Non-pigmented ciliary epithelial cell (primary cell): ENCODE results near the gene APRT.
A peak's percentile ranks its signal among the peaks of the same experiment; 100 is the strongest.

Experiments used
- DNase-seq: peaks from one replicate; pipeline ENCODE4 v3.0.0-alpha.2; 2010; ENCODE audit warnings: low read depth

The APRT gene, protein sequence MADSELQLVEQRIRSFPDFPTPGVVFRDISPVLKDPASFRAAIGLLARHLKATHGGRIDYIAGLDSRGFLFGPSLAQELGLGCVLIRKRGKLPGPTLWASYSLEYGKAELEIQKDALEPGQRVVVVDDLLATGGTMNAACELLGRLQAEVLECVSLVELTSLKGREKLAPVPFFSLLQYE

DNA sequence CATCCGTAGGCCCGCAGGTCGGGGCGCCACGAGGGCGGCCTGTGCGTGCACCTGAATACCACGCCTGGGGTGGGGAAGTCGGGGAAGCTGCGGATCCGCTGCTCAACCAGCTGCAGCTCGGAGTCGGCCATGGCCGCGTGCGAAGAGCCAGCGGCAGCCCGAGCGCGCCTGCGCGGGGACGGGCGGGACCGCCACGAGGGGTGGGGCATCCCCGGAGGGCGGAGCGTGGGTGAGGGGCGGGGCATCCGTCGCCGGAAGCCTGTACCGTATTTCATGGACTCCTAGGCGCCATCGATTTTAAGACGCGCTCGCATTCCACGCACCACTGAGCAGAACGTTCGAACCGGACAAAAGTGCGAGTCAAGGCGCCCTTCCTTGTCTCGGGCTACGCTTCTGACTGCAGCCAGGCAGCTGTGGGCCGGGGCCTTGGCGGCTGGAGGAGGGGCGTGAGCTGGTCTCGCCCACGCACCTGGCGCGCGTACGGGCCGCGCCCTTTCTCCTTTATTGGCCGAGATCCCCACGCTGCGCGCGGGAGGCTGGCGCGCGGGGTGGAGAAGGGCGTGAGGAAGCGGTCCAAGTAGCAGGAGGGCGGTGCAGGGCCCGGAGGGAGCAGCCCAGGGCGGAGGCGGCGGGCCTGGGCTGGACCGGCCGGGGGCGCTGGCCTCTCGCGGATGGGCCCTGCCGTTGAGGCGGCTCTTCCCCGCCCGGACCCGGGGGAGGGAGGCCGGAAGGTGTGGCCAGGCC is at the start of gene APRT:
TSS of gene APRT (minus strand) at position 160 of the 744 bp plus-strand sequence. CDS start at position 131, 29 bp downstream.
- DNase-seq: peak; percentile 71

DNA sequence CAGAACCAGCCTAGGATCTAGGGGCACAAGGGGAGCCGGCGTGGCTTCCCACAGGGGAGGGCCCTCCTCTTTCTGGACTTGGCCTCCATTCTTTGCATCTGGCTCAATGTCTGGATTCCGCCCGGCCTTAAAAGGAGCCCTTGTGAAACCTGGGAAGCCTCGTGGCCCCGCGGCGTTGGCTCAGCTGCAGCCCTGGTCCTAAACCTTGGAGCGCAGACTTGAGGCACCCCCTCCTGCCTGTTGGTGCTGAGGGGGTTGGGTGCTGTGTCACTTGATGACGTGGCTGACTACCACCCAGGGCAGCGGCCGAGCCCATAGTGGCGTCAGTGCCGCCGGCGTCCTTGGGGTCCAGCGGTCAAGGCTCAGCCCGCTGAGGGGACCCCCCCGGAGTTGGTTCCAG is 49.6 kb upstream of the APRT start:
- no peak for DNase-seq

DNA sequence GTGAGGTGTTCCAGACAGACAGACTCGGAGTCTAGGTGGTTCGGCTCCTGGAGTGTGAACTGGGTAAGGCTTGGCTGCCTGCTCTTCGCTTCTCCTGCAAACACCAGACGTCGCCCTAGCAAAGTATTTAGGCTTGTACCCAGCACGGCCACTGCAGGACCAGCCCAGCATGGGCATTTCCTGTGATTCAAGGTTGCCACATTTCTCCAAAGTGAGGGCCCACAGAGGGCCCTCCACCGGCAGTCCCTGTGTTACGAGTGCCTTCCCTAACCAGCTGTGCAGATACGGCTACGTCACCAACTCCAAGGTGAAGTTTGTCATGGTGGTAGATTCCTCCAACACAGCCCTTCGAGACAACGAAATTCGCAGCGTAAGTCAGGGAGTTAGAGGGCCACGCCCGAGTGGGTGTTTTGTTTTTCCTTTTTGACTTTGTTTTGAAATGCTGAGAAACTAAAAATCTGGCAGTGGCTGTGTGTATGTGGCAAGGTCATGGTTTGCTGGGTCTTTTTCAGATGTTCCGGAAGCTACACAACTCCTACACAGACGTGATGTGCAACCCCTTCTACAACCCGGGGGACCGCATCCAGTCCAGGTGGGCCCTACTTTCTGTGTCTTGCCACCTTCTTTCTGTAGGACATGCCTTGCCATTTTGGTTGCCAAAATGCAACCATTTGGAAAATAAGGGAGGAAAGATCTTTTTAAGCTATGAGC is 47.8 kb upstream of the APRT start:
- no peak for DNase-seq

DNA sequence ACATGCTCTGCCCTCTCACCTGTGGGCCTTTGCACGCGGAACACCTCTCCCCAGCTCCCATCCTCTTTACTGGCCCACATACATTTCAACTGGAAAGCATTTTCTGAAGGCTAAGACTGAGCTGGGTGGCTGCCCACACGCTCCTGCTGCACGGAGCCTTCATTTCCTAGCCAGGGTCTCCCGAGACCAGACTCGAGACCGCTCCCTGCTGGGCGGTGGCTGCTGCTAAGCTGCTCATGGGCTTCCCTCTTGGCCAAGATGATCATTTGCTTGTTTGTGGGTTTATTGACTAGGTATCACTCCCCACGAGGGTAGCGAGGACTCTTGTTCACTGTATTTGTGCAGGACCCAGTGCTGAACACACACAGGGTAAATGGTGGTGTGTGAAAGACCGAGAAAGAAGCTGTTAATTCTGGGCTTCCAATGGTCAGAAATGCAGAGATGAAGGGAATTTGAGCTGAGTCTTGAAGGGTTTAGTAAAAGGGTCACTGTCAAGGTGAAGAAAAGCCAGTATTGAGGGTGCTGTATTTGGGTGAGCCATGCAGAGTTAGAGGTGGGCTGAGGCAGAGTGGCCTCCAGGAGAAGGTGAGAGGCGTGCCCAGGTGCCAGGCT is 46.1 kb upstream of the APRT start:
- DNase-seq: peak; percentile 34

DNA sequence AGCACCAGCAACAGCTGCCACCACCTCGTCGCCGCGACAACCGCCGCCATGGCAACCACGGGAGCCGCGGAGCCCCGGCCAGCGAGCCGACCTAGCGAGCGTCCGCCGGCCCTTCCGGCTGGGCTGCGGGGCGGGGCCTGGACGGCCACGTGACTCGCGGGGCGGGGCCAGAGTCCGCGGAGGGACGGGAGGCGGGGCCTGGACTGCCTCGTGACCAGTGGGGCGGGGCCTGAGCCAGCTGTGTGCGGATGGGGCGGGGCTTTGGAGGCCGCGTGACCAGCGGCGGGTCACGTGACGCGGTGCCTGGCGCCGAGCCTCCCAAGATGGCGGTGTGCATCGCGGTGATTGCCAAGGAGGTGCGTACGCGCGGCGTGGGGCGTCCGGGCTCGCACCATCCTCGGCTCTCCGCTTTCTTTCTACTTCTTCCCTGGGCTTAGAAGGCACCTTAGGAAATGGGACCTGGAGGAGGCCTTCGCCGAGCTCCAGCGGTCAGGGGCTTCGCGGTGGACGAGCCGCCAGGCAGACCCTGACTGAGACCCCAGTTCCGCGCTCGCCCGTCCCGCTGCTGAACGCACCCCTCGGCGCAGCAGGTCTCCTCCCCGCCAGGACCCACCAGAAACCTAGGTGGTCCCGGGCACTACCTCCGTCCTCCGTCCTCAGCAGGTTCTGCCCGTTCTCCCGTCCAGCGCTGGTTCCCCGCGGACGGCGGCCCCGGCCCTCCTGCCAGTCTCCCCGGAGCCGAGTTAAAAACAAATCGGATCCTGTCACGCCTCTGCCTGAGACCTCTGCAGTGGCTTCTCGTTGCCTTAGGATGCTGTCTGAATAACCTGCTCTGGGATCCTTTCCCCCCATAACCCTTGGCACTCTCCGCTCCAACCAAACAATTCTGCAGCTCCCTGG is 45.4 kb upstream of the APRT start, which contains the start of the genes GALNS and TRAPPC2L:
TSS of gene GALNS (minus strand) at position 120 of the 900 bp plus-strand sequence. CDS start at position 50, 70 bp downstream.
TSS of gene TRAPPC2L (plus strand) at position 300 of the 900 bp plus-strand sequence. CDS start at position 324, 24 bp downstream.
- DNase-seq: peak; percentile 66

DNA sequence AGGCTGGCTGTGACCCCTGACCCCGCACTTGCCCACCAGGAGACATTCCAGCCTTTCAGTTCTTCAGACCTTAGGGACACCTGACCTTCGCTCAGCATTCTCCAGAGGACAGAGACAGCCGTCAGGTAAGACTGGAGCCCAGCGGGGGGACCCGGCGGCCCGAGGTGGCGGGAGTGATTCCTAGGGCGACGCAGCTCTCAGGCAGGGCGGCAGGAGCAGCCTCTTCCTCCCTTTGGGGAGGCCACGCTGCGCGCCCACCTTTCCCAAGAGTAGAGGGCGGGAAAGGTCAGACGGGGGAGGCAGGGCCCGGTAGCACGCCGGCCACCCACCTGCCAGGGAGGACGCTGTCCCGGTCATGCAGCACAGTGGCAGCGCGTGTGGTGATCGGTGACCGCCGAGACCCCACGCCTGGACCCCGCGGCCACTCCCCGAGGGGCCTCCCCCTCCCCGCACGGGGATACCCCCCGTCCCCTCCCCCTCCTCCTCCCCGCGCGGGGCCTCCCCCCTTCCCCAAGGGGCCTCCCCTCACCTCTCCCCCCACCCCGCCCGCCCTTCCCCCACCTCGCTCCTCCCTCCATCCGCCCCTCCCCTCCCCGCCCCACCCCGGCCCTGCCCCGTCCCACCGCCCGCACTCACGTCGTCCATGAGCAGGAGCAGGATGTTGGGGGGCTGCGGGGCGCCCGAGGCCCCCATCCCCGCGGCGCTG is 44.5 kb upstream of the APRT start:
- DNase-seq: no peak

DNA sequence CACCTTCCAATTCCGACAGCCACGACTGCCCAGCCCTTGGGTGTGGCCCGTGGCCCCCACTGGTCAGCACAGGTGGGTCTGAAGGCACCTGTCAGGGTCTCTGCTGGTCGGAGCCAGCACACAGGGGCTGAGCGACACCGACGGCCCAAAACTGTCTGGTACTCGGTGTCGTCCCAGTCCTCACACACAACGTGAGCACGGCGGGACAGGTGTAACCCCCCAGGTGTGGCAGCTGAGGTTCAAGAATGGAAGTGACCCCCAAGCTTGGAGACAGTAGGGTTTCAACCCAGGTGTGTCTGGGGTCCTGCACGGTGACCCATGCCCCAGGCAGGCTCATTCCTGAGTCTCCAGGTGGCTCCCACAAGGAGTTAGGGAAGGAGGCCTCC is 44.0 kb upstream of the APRT start:
- no peak for DNase-seq

DNA sequence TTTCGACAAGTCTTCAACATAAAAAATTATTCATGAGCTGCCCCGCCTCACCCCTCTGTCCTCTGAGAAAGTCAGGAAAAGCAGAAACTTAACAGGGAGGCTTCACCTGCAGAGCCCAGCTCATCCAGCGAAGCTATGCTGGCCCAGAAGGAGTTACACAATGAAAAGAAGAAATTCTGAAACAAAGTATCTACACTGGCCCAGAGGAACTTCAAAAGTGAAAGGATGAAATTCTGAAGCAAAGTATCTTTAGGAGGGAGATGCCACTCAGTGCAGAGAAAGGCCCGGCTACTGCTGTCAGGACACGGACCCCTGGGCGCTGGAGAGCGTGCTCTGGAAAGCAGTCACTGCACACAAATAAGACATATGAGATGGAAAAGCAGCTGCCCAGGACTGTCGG is 43.4 kb upstream of the APRT start:
- no peak for DNase-seq

DNA sequence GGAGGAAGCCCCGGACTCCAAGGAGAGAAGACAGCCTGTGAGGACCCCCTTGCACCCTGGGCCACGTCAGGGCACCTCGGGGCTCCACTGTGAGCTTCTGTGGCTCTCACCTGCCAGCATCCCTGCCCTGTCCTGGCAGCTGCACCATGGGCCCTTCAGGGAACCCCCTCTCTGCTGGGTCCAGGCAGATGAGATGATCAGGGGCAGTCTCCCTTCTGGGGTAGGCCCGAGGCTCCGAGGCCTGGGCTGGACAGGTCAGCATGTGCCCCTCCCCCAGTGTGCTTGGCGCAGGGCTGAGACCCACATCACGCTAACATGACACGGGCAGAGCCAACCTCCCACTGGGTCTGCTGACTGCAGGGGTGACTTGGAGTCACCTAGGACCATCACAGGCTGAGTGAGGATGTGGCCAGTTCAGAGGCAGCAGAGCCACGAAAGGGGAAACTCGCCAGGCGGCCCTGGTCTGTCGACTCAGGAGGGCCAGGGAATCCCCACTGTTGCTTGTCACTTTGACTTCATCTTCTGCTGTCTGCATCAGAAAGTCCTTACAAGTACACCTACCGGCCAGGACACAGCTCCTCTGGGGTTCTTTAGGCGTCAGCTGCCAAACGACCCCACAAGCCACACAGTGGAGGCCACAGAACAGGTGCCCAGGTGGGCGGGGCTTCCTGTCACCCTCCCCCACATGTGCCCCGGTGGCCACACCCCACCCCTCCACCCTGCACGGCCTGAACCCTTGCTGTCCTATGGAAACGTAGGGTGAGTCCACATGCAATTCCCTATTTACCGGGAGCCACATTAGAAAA is 42.8 kb upstream of the APRT start:
- DNase-seq: no peak

DNA sequence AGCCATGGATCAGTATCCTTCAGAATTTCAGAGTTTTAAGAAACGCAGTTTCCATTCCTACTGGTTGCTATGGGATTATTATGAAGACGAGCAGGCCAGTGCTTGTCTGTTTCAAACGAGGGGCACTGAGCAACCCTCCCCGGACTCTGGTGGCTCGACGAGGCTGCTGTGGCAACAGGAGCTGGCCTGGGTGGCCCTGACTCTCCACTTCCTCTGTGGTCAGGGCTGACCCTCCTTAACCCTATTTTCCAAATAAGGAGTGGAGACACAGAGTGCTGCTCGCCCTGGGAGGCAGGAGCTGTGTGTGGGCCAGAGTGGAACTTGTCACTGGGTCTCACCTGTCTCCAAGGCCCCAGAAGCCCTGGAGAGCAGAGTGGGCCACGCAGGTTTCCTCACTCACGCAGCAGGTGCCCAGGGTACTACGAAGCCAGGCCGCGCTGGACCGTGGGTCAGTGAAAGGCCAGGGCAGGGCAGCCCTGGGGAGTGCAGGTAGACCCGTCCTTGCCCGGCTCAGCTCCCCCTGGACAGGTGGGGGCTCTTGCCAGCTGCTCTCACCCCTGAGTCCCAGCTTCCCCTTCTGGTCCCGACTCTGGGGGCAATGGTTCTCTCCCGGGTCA is 41.7 kb upstream of the APRT start:
- DNase-seq: no peak

DNA sequence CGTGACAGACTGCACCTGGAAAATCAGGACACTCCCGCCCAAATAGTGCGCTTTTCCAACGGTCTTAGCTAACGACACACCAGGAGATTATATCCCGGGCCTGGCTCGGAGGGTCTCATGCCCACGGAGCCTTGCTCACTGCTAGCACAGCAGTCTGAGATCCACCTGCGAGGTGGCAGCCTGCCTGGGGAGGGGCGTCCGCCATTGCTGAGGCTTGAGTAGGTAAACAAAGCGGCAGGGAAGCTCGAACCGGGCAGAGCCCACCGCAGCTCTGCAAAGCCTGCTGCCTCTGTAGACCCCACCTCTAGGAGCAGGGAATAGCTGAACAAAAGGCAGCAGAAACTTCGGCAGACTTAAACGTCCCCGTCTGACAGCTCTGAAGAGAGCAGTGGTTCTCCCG is 39.9 kb upstream of the APRT start:
- no peak for DNase-seq

DNA sequence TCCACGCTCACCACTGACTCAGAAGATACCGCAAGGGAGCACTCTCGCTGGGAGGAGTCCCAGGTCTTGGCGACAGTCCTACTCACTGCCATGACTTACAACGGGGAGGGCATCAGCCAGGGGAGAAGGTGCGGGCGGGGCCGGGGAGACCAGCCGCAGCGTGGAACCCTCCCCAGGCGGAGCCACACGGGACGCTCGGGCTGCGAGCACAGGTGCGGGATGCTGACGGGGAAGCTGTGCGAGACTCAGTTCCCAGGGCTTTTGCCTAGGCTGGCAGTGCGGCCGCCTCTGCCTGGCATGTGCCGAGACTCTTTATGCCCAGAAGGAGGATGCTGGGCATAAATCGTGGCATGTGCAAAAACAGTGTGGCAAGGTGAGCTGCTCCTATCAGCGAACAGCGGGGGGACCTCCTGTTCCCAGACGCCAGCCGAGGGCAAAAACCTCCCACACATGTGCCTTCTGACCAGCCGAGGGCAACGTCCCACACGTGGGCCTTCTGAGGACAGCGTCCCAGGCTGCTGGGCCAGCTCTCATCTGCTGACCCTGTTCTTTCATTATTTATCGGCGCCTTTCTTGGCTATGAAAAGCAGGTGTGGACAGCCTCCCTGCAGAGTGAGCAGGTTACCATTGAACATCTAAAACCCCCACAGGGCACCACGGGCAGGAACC is 38.9 kb upstream of the APRT start:
- no peak for DNase-seq

DNA sequence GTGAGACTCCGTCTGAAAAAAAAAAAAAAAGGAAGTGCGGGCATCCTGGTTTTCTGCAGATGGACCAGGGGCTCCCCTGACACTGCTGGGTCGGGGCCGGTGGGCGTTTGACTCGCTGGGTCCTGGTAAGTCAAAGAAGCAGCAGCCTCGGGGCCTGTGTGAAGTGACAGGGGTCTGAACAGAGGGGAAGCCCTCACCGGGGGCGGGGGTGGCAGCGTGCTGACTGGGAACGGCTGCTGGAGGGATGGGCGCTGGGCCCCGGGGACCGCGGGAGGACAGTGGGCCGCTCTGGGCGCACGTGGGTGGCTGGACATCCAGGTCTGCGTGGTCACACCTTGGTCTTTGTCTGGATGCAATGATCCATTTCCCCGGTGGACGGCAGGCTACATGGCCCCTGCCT is 36.8 kb upstream of the APRT start:
- no peak for DNase-seq

DNA sequence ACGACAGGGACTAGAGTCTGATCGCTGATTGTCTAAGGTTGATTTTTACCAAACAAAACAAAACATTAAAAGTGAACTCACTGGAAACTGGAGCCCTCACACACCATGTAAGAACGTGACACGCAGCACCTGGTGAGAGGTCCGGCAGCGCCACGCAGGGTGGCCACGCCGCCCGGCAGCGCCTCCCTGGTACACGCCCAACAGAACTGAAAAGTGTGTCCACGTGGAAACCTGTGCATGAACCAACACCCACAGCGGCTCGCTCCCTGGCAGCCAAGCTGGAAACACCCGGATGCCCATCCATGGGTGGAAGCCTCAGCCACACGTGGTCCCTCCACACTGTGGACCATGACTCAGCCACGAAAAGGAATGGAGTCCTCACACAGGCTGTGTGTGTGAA is 35.9 kb upstream of the APRT start:
- no peak for DNase-seq

DNA sequence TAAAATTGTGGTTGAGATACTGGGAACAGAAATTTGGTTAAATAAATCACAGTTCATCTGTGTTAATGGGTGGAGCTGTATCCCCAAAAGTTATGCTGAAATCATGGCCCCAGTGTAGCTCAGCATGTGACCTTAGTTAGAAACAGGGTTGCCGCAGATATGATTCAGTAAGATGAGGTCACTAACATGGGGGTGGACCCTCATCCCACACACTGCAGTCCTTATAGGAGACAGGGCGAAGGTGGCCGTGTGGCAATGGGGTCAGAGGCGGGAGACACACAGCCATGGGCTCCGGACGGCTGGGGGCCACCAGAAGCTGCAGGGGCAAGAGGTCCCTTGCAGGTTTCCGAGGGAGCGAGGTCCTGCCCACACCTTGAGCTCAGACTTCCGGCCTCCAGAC is 34.4 kb upstream of the APRT start:
- DNase-seq: no peak

DNA sequence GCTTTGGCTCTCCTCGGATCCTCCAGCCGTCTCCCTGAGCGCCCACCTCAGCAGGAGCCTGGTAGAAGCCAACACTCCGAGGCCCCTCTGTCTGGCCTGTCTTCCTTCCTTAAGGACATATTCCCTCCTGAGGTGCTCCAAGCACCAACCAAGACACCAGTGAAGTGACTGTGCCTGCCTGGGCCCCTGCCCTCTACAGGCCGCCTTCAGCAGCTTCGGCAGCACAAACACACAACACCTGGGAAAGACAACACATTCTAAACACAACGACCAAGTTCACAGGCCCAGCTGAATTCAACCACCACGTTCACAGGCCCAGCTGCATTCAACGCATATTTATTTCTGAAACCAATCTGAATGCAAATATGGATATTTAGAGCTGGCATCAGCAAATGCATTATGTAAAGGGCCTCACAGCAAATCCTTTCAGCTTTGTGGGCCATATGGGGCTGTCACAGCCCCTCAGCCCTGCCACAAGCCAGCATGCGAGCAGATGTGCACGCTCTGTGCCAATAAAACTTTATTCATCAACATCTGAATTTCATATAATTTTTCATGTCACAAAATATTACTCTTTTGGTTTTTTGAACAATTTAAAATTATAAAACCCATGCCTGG is 32.8 kb upstream of the APRT start:
- DNase-seq: no peak

DNA sequence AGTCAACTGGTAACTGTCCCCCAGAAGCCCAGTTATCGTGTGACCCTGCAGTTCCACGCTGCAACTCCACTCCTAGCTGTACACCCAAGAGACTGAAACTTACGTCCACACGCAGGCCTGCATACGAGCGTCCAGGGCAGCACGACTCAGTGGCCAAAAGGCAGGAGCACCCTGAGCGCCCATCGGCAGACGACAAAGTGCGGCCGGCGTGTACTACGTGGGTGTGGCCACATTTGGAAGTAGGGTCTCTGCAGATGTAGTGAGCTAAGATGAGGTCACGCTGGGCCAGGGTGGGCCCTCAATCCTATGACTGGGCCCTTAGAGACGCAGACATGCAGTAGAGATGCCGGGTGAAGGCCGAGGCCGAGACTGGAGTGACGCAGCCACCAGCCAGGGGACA is 31.5 kb upstream of the APRT start:
- no peak for DNase-seq

DNA sequence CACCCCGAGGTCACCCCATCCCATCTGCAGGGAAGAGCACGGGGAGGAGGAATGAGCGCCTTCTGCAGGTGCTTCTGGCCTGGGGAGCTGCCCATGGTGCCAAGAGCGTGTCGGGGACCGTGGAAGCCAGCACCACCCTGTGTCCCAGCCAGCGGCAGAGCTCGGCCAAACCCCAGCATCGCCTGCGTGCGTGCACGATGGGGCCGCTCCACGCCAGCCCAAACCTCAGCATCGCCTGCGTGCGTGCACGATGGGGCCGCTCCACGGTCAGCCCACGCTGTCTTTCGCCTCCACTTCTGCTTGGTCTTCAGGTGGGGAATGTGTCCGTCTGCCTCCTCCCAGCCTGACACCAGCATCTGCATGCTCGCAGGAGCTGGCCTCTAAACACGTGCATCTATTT is 31.1 kb upstream of the APRT start:
- DNase-seq: no peak

DNA sequence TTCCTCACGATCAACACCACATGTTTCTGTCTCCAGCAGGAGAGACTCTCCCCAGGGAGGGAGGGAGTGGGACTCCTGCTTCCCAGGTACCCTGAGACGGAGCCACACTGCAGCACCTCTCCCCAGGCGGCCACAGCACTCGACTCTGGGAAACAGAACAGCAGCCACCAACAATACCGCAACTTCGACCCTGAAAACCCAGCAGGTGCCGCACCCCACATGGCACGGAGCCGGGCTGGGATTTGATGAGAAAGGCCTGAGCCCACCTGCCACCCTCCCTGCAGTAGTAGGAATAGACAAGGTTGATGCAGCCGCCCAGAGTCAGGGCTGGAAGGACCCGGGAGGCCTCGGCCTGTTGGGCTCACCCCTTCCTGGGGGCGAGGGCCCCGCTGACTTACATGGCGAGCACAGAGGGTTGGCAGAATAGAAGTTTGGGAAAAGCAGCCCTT is 30.6 kb upstream of the APRT start:
- no peak for DNase-seq
